CD14-positive monocyte (primary cell): ENCODE measurements around the gene NT5DC4. TPM values are rescaled to one million over a fixed set of nuclear protein-coding genes. Genes with fewer than 3 reads are reported as not detected.

ENCODE experiments used
- DNase-seq, 3 donors: peaks; one replicate each; pipeline ENCODE4 v3.0.0-alpha.2; 2011 to 2022
- H2AFZ ChIP-seq: 2 replicates; pipeline ENCODE4 v1.6.0; 2012; ENCODE audit warnings: mild to moderate bottlenecking, low read depth, low read length, inconsistent platforms; ENCODE audit not compliant: insufficient read depth, poor library complexity, severe bottlenecking
- H3K27ac ChIP-seq, 2 donors: 1 replicate in 1 of 2; 2 replicates in 1 of 2; pipeline ENCODE4 v1.5.1; 2012 to 2013; ENCODE audit warnings: low read length in 2 of 2, control low read depth in 1 of 2, inconsistent platforms in 1 of 2, low read depth in 1 of 2, mild to moderate bottlenecking in 1 of 2
- H3K27me3 ChIP-seq, 2 donors: one replicate each; pipeline versions ENCODE4 v1.6.0 to v1.6.1; 2011 to 2013; ENCODE audit warnings: low read length in 2 of 2; ENCODE audit not compliant: control insufficient read depth in 2 of 2, insufficient read depth in 2 of 2
- H3K36me3 ChIP-seq, 2 donors: replicated peaks in 1 of 2; 1 replicate in 1 of 2; 2 replicates in 1 of 2; pipeline versions ENCODE4 v1.5.1 to v1.6.1; 2012 to 2013; ENCODE audit warnings: low read length in 2 of 2, control low read depth in 1 of 2, inconsistent platforms in 1 of 2, mild to moderate bottlenecking in 1 of 2; ENCODE audit not compliant: insufficient read depth in 2 of 2, control insufficient read depth in 1 of 2
- H3K4me1 ChIP-seq, 2 donors: 1 replicate in 1 of 2; 2 replicates in 1 of 2; pipeline versions ENCODE4 v1.5.1 to v1.6.1; 2012 to 2013; ENCODE audit warnings: low read length in 2 of 2, control low read depth in 1 of 2, inconsistent platforms in 1 of 2, mild to moderate bottlenecking in 1 of 2, moderate library complexity in 1 of 2; ENCODE audit not compliant: insufficient read depth in 2 of 2, control insufficient read depth in 1 of 2
- H3K4me2 ChIP-seq: replicated peaks from 2 replicates; pipeline ENCODE3; 2012; ENCODE audit warnings: low read length, moderate library complexity, mild to moderate bottlenecking; ENCODE audit not compliant: poor library complexity, severe bottlenecking; ENCODE audit errors: extremely low read depth
- H3K4me3 ChIP-seq, 3 experiments: fragments of 200-600 bp in 1 of 3; sonication (generic) in 1 of 3; replicated peaks in 1 of 3; 1 replicate in 2 of 3; 2 replicates in 1 of 3; pipeline ENCODE4 v1.5.1; 2011 to 2013; ENCODE audit warnings: low read length in 3 of 3, mild to moderate bottlenecking in 3 of 3, control low read depth in 2 of 3, low read depth in 2 of 3, inconsistent platforms in 1 of 3, moderate library complexity in 1 of 3
- H3K79me2 ChIP-seq: 2 replicates; pipeline ENCODE4 v1.6.0; 2012; ENCODE audit warnings: mild to moderate bottlenecking, control low read depth, inconsistent platforms, low read length, moderate library complexity; ENCODE audit not compliant: insufficient read depth
- H3K9ac ChIP-seq: 2 replicates; pipeline ENCODE4 v1.6.0; 2017; ENCODE audit warnings: low read length, mild to moderate bottlenecking; ENCODE audit not compliant: insufficient read depth, poor library complexity, severe bottlenecking
- H3K9me3 ChIP-seq, 2 donors: replicated peaks in 1 of 2; 1 replicate in 1 of 2; 2 replicates in 1 of 2; pipeline versions ENCODE4 v1.5.1 to v1.6.1; 2012 to 2013; ENCODE audit warnings: low read length in 2 of 2, control low read depth in 1 of 2; ENCODE audit not compliant: control insufficient read depth in 1 of 2, insufficient read depth in 1 of 2
- H4K20me1 ChIP-seq: 2 replicates; pipeline ENCODE4 v1.6.0; 2012; ENCODE audit warnings: mild to moderate bottlenecking, low read length, control low read depth, moderate library complexity; ENCODE audit not compliant: insufficient read depth
- H3K27ac Mint-ChIP-seq, 7 donors: one replicate each; pipeline ENCODE4 v1.8.0; 2020; ENCODE audit warnings: mild to moderate bottlenecking in 7 of 7, mixed read lengths in 7 of 7, moderate library complexity in 6 of 7, inconsistent platforms in 2 of 7
- H3K27me3 Mint-ChIP-seq, 3 donors: one replicate each; pipeline ENCODE4 v1.8.0; 2021 to 2022; ENCODE audit warnings: low read depth in 3 of 3, mild to moderate bottlenecking in 3 of 3, mixed read lengths in 3 of 3, moderate library complexity in 3 of 3, inconsistent platforms in 1 of 3
- H3K36me3 Mint-ChIP-seq, 2 donors: one replicate each; pipeline ENCODE4 v1.8.0; 2020; ENCODE audit warnings: mixed read lengths in 2 of 2, inconsistent platforms in 1 of 2, mild to moderate bottlenecking in 1 of 2
- H3K4me1 Mint-ChIP-seq: one replicate; pipeline ENCODE4 v1.8.0; 2020; ENCODE audit warnings: mild to moderate bottlenecking, mixed read lengths
- H3K4me3 Mint-ChIP-seq, 2 donors: one replicate each; pipeline ENCODE4 v1.8.0; 2020; ENCODE audit warnings: mild to moderate bottlenecking in 2 of 2, mixed read lengths in 2 of 2, moderate library complexity in 1 of 2
- H3K9me3 Mint-ChIP-seq, 7 donors: one replicate each; pipeline ENCODE4 v1.8.0; 2020 to 2022; ENCODE audit warnings: mixed read lengths in 7 of 7, mild to moderate bottlenecking in 6 of 7, moderate library complexity in 6 of 7, inconsistent platforms in 2 of 7
- WGBS: methylation state at CpG from one replicate; pipeline ENCODE4 v1.1.5; 2013; ENCODE audit warnings: missing lambda C conversion rate; ENCODE audit not compliant: insufficient coverage; 5-methylcytosine and 5-hydroxymethylcytosine counted together
- intact Hi-C, 2 donors: fragments of 100-400 bp; cut with micrococcal nuclease; formaldehyde crosslinking; loops; one replicate each; pipeline versions ENCODE4 v1.15.0 to v1.15.1; 2023
- polyA plus RNA-seq, 3 donors: library from polyadenylated mRNA; depleted of rRNA in 1 of 3; unstranded in 2 of 3; stranded (reverse) in 1 of 3; fragments of 300-500 nt in 2 of 3; fragments of >200 nt in 1 of 3; fragmentation: Illumina TruSeq in 2 of 3; gene quantifications; 1 replicate in 2 of 3; 2 replicates in 1 of 3; pipeline ENCODE4 v1.2.3, GENCODE V29; 2012 to 2021
- TF ChIP-seq, protein P1 (sequence below): fragments of 200-600 bp; IDR thresholded peaks from one replicate; pipeline ENCODE4 v1.8.0; 2022; ENCODE audit warnings: antibody characterized with exemption, mild to moderate bottlenecking

Gene NT5DC4
- polyA plus RNA-seq, 3 donors: 2.2 TPM; not detected in 2

DNA sequence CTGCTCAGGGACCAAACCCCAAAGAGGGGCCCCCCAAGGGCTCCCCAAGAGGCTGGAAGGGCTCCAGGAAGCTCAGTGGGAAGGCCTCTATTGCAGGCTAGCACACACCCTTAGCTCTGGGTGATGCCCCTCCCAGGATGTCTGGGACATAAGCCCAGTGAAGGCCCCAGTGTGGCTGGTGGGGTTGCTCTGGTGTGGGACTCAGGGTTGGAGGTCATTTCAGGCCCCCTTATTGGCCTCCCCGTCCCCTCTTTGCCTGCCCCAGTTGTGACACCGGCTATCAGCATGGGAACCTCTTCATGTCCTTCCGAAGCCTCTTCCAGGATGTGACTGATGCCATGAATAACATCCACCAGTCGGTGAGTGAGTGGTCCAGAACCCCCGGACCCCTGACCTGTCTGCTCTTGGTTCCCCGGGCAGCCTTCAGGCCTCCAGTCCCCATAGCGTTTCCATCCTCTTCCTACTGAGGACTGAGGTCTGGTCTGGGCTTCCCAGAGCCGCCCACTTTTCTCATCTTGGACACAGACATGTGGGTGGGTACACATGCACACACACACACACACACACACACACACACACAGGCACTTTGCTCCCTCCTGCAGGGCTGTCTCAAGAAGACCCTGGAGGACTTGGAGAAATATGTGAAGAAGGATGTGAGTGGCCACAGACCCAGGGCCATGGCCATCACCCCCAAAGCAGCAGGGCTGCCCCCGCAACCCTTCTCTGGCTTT is 2.2 kb downstream of the NT5DC4 start:
- no peaks in the 10 kb centered on the region for H3K36me3 ChIP-seq
- no peak overlapping the region for H3K4me3 ChIP-seq
- H3K27ac ChIP-seq: no peak overlapping the region
- H3K9me3 ChIP-seq: no peaks in the 10 kb centered on the region
- peaks cover 56 to 62% of the 10 kb centered on the region in 2 donors for H3K4me1 ChIP-seq
- TF ChIP-seq, protein P1, sequence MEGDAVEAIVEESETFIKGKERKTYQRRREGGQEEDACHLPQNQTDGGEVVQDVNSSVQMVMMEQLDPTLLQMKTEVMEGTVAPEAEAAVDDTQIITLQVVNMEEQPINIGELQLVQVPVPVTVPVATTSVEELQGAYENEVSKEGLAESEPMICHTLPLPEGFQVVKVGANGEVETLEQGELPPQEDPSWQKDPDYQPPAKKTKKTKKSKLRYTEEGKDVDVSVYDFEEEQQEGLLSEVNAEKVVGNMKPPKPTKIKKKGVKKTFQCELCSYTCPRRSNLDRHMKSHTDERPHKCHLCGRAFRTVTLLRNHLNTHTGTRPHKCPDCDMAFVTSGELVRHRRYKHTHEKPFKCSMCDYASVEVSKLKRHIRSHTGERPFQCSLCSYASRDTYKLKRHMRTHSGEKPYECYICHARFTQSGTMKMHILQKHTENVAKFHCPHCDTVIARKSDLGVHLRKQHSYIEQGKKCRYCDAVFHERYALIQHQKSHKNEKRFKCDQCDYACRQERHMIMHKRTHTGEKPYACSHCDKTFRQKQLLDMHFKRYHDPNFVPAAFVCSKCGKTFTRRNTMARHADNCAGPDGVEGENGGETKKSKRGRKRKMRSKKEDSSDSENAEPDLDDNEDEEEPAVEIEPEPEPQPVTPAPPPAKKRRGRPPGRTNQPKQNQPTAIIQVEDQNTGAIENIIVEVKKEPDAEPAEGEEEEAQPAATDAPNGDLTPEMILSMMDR: no peak
- H4K20me1 ChIP-seq: no peaks in the 10 kb centered on the region
- H3K79me2 ChIP-seq: no peaks in the 10 kb centered on the region
- H2AFZ ChIP-seq: peak overlapping the region; percentile 11
- no peak for DNase-seq
- no peak overlapping the region for H3K9ac ChIP-seq
- Mint-ChIP-seq H3K27ac (peak overlapping the region in 4 of 7 donors; percentile 13 to 79 (median 58)), H3K27me3 (peaks cover 0 to 2% (median 0%) of the 10 kb centered on the region in 3 donors), H3K4me3 (no peak overlapping the region), H3K36me3 (peaks cover 0 to 2% of the 10 kb centered on the region in 2 donors), H3K4me1 (peaks cover 57% of the 10 kb centered on the region), H3K9me3 (peaks cover 0 to 2% (median 0%) of the 10 kb centered on the region in 7 donors)
- no peaks in the 10 kb centered on the region for H3K27me3 ChIP-seq
- intact Hi-C loops: loop anchor here (5.0 to 10.0 kb wide), 2 partner anchors 48 to 51 kb away; no protein-coding TSS in a partner anchor
- H3K4me2 ChIP-seq: no peak overlapping the region
- WGBS: 95% methylated on average over 9 of the region's 9 CpGs

DNA sequence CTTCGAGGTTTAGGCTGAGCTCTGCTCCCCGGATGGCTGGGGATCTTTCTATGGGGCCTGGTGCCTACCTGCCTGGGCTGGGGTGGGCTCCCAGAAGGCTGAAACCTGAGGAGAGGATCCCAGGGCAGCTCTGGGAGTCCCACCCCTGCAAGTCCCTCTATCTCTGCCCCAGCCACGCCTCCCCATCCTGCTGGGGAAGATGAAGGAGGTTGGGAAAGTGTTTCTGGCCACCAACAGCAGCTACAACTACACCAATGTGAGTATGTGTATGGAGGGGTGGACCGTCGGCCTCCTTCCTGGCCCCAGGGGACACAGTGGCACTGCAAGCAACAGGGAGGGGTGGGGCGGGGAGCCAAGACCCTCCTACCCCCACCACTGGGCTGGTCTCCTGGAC is 2.7 kb downstream of the NT5DC4 start:
- no peaks in the 10 kb centered on the region for H4K20me1 ChIP-seq
- H3K27ac ChIP-seq: no peak overlapping the region
- intact Hi-C loops: loop anchor here (5.0 to 10.0 kb wide), 2 partner anchors 49 to 51 kb away; no protein-coding TSS in a partner anchor
- no peaks in the 10 kb centered on the region for H3K79me2 ChIP-seq
- peaks cover 0 to 2% (median 0%) of the 10 kb centered on the region in 3 donors for H3K27me3 Mint-ChIP-seq
- TF ChIP-seq, protein P1: no peak
- no peaks in the 10 kb centered on the region for H3K9me3 ChIP-seq
- no peak overlapping the region for H3K4me3 Mint-ChIP-seq
- no peaks in the 10 kb centered on the region for H3K36me3 ChIP-seq
- peaks cover 62 to 67% of the 10 kb centered on the region in 2 donors for H3K4me1 ChIP-seq
- peaks cover 0 to 2% (median 0%) of the 10 kb centered on the region in 7 donors for H3K9me3 Mint-ChIP-seq
- no peak overlapping the region for H3K9ac ChIP-seq
- H3K27ac Mint-ChIP-seq: peak overlapping the region in 1 of 7 donors; percentile 52
- DNase-seq: no peak
- H3K4me3 ChIP-seq: no peak overlapping the region
- 75% methylated on average over 2 of the region's 6 CpGs for WGBS
- H2AFZ ChIP-seq: peak overlapping the region; percentile 11
- peaks cover 0 to 2% of the 10 kb centered on the region in 2 donors for H3K36me3 Mint-ChIP-seq
- no peaks in the 10 kb centered on the region for H3K27me3 ChIP-seq
- no peak overlapping the region for H3K4me2 ChIP-seq
- H3K4me1 Mint-ChIP-seq: peaks cover 63% of the 10 kb centered on the region
